Activated CD4-positive, alpha-beta T cell treated with anti-CD3 and anti-CD28 coated beads, Interleukin-2, amount 50 U/mL, for 1 hour (primary cell): ENCODE results near the gene SPECC1L.

ENCODE experiments used
- DNase-seq: peaks from one replicate; pipeline ENCODE4 v3.0.0-alpha.2; 2020

Gene SPECC1L

DNA sequence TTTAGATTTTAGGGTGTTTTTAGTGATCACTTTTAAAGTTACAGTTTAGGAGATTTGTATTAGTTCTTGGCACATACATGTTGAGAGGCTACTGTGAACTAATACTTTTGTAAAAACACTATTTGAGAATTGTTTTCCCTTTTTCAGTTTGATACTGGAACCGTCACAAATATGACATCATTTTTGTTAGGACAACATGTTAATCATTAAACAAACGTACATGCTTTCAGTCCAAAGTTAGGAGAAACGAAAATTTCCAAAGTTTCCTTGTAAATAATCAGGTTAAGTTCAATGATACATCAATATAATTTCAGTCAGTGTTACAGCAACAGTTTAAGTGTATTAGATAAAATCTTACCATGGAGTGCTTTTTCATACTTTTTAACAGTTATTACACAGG lies 53.1 kb downstream of the SPECC1L start:
- DNase-seq, result no peak

DNA sequence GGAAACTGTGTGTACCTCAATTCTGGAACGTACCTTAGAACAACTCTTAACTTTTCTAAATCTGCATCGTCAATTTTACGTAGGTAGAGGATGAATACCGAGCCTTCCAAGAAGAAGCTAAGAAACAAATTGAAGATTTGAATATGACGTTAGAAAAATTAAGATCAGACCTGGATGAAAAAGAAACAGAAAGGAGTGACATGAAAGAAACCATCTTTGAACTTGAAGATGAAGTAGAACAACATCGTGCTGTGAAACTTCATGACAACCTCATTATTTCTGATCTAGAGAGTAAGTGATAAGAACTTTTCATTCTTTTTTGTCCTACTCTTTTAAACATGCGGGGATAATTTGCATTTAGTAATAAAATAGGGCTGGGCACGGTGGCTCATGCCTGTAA lies 53.5 kb downstream of the SPECC1L start:
- no peak for DNase-seq

DNA sequence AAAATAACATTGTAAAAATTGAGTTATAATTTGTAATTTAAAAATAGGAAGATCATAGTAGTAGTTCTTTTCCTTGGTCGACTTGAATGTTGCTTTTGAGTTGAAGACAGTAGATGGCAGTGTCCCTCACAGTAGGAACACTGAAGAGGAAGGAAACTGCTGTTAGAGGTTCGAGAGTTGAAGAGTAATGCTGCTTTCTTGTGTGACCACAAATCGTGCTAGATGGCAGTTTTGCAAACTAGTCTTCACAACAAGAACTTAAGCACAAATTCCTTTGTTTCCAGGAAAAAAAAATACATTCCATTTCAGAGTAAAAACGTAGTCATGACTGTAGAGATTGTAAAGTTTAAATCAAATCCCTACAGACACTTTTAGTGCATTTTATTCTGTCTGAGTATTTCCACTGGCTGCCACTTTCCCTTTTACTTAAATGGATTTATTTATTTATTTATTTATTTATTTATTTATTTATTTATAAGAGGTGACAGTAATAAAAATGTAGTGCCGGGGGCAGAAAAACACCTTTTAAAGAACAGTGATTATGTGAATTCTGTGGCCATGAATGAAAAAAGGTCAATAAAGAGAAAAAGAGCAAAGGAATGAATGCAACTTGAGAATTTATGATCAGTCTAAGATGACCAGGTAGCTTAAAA lies 54.6 kb downstream of the SPECC1L start:
- DNase-seq, result no peak

DNA sequence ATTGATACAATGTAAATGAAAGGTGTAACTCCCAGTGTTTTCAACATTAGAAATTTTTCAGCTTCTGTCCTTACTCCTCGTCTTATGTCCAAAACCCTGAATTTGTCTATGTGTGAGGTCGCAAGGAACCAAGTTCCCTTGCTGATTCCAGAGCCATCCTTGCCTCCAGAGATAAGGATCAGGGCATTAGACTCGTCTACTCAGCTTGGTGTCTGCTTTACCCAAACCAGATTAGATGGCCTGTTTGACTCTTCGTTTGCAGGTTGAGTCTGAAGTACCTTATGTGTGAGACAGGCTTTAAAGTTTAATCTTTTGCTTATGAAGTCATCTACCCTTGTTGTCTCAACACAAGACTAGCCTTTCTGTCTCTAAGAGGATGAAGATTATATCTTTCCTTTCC lies 55.6 kb downstream of the SPECC1L start:
- no peak for DNase-seq

- no peak for DNase-seq
Measured at GRCh38 chr22:24327832-24328231, 57.2 kb downstream of the SPECC1L start.

GRCh38 chr22:24329453-24329852 lies 58.8 kb downstream of the SPECC1L start:
- no peak for DNase-seq

DNA sequence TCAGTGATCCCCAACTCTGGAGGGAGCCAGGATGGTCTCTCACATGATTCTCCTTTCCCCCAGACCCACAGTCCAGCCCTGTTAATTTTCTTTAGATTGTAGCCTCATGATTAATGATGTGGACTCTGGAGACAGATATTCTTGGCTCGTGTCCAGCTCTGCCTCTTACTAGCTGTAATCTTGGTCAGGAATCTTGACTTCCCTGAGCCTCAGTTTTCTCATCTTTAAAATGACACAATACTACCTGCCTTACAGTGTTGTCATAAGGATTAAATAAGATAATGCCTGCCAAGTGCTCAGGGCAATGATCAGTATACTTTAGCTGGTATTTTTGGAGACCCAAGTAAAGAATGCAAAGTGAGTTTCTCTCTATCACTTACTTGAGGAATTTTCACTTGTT lies 60.0 kb downstream of the SPECC1L start:
- no peak for DNase-seq

DNA sequence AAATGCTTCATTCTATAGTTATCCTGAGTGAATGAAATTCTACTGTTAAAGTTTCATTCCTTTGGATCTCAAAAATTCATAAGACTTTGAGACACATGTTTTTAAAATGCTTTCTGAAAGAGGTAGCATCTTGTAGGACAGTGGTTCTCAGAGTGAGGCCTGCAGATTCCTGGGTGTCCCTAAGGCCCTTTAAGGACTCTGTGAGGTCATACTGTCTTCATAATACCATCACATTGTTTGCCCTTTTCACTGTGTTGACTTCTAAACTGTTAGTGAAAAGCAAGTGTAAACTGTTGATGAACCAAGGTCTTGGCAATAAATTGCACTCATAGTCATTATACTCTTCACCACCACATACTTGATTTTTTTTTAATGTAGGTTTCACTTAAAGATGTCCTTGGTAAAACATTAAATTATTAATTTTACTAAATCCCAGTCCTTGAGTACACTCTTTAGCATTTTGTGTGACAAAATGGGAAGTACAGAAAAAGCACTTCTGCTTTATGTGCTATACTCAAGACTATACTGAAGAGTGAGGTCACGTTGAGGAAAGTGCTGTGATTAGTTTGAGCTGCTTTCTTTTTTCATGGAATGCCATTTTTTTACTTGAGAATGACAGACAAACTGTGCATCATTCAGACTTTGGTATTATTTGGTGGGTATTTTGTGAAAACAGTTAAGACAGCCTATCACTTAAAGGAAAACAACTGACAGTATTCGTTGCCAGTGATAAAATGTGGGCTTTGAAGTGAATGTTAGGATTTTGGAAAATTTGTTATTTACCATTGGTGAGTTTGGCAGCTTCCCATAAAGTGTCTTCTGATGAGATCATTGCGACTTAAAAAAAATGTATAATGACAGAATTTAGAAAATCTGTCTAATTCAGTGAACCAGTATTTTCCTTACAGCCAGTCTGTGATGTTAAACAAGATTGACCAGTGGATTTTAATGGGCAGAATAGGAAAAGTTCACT lies 61.1 kb downstream of the SPECC1L start:
- no peak for DNase-seq

GRCh38 chr22:24333301-24333700 lies 62.7 kb downstream of the SPECC1L start:
- DNase-seq, result no peak

DNA sequence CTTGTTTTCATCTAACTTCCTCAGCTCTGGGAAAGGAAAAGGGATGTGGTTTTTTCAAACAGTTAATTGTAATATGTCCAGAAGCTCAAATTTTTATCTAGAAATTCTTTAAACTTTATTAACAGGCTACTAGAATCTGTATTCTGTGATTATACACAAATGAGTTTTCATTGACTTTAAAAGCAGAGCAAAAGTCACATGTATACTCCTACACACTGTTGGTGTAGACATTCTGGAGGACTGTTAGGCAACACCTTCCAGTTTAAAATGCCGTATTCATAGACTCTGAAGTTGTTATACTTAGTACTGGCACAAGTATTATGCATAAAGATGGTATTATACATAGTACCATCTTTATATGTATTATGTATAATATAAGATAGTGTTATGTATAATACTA lies 64.9 kb downstream of the SPECC1L start:
- DNase-seq, result no peak

DNA sequence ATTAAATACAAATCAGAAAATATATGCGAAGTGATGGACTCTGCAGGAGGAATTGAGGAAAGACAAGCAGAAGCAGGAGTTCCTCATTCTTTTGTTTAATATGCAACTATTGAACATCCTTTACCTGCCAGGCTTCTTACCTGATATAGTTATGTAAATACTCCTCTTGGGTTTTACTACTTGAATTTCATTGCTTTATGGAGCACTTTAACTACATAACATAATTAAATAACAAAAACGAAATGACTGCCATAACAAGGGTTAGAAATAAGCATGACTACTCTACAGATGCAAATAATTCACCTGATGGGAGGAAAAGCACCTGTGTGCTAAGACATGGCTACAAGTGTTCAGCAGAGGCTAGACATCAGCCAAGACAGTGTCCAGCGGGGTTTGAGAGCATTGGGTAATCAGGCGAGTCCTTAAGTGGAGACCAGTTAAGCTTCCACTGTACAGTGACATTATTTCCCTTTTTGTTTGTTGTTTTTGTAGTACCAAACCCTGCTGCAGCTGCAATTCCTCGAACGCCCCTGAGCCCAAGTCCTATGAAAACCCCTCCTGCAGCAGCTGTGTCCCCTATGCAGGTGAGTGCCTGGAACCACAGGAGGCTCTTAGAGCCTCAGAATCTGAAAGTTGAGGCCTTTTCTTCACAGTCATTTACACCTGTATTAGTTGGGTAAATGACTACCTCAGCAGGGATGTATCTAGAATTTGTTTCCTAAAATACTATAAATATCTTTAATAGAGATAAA lies 67.4 kb downstream of the SPECC1L start:
- no peak for DNase-seq

DNA sequence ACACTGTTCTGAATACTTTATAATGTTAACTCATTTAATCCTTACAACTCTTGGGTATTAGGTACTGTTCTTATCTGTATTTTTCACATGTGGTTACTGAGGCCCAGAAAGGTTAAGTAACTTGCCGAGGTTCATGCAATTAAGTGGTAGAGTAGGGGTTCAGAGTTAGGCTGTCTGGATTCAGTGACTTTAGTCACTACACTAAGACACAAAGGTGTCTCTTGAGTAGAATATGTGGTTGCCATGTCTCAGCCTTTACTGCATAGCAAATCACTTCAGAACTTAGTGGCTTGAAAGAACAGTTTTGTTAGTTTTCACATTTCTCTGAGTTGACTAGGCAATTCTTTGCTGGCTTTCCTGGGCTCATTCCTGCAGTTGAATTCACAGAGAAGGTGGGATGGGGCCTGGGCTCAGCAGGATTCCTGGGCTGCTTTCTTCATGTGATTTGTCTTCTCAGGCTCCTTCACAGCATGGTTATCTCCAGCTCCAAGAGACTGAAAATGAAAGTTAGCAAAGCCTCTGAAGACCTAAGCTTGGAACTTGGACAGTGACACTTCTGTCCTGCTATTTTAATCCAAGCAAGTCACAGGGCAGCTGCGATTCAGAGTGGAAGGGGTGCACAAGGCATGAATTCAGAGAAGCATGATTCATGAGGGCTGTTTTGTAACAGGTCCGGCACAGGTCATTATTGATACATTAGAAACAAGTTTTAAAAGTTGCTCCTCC lies 68.3 kb downstream of the SPECC1L start:
- DNase-seq, result no peak

DNA sequence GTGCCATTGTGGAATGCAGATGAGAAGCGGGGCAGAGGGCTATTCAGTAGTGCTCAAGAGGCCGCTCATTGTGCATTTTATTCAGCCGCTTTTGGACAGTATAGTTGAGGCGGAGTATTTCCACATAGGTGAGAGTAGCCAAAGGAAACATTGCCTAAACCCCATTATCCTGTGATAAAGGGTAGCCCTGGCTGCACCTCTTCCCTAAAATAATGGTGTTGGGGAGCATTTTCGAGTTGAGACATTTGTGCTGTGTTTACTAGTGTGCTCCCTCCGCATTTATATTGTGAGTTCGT lies 68.8 kb downstream of the SPECC1L start:
- DNase-seq, result no peak

GRCh38 chr22:24341627-24342026 lies 71.0 kb downstream of the SPECC1L start:
- DNase-seq, result no peak

DNA sequence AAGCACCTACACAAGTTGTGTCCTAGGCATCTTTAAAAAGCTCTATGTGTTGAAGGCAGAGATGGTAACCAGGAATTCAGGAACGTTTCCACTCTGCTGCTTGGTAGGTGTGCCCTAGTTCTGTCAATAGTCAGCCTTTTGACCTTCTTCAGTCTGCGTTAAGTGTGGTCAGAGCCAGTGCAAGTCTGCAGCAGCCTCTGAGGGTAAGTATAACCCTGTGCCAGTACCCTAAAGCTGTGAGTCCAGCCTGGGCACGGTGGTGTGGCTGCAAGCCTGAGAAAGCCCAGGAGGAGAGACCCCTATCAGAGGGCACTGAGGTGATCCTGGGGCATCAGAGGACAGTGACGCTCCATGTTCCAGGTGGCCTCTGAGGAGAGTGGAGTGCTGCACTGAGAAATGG lies 80.0 kb downstream of the SPECC1L start:
- DNase-seq, result no peak

GRCh38 chr22:24353121-24353520 lies 82.5 kb downstream of the SPECC1L start:
- DNase-seq, result no peak

DNA sequence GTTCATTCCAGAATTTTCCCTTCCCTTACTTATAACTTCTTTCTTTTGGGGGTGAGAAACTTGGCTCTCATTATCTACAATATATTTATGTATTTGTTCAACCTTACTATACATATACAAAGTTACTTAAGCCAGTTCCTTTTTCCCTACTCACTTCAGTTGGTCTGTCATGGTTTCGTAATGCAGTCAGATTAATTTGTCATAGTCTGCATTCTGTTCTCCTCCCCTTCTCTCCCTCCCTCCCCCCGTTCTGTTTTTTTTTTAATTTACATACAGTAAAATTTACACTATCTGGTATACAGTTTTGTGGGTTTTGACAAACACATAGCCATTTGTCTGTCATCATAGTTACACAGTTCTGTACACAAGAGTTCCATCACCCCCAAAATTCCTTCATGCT lies 84.9 kb downstream of the SPECC1L start:
- no peak for DNase-seq

- DNase-seq, result no peak
Measured at GRCh38 chr22:24357547-24357946, 86.9 kb downstream of the SPECC1L start.

DNA sequence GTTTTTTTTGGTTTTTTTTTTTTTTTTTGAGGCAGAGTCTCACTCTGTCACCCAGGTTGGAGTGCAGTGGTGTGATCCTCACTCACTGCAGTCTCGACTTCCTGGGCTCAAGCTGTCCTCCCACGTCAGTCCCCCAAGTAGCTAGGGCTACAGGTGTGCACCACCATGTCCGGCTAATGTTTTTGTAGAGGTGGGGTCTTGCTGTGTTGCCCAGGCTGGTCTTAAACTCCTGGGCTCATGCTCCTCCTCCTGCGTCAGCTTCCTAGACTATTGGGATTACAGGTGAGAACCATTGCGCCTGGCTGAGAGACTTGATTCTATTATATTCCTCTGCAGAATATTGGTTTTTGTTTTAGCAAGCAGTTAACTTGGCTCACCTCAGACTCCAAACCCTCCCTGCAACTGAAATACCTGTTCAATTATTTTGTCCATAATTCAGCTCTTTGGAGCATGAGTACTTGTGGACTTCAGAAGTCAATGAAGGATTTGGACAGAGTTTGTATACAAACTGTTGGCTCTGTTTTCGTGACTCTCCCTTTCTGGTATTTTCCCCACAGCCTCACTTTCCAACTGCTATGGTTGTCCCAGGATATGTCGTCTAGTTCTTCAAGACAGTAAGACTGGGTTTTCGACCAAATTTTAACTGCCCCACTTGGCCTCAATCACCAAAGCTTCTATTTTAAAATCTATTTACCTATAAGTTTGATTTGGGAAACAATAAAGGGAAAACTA lies 87.6 kb downstream of the SPECC1L start:
- DNase-seq, result no peak

DNA sequence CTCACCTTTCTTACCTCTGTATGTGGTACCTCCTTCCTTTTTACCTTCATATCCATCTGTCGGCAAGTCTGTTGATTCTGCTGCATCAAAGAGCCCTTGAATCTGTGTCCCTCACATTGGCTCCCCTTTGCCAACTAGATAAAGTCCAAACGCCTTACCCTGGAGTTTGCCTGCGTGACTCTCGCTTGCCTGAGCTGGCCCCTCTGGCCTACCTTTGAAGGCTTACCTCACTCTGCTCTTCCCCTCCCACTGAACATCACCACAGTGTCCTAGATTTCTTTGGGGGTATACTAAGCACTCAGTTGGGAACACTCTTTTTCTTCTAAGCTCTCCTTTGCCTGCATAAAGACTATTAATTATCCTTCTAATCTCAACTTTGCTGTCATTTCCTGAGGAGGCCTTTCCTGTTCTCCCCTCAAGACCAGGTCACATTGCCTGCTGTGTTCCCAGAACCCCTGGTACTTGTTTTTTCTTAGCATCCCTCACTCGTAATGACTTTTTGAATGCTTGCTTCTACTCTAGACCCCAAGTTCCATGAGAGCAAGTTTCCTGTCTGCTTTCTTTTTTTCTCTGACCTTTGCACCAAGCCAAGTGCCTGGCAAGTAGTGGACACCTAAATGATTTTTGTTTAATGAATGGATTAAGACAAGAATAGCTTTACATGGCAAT lies 89.0 kb downstream of the SPECC1L start:
- DNase-seq, result no peak

- DNase-seq, result no peak
Measured at GRCh38 chr22:24361976-24362646, 91.5 kb downstream of the SPECC1L start.
